ENCODE data around the gene KMT2B. TPM values are rescaled to one million over a fixed set of nuclear protein-coding genes. Genes with fewer than 3 reads are reported as not detected.

KMT2B gene
- total and polyA plus RNA-seq, 2 of the 8 experiments (the other 6 are each of a cell fraction or from before 2014, with no cell fraction given) = 26.7 to 38.6 TPM

DNA sequence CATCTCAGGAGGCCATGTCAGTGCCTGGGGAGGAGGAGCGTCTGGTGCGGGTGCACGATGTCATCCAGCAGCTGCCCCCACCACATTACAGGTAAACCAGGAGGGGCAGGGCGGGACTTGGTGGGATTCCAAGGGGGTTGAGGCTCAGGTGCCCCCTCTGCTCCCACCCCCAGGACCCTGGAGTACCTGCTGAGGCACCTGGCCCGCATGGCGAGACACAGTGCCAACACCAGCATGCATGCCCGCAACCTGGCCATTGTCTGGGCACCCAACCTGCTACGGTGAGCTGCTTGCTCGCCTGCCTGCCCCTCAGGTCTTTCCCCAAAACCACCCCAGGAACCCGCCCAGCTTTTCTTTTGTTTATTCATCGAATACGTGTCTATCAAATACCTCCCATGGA is 64.8 kb downstream of the KMT2B start:
- Histone ChIP-seq H3K4me3 (ENCODE audit: extremely low read depth in 1 of 4, insufficient read depth in 2 of 4, low read depth in 3 of 4, low read length in 4 of 4) (no peak overlapping the region), H2BK12ac (ENCODE audit: low read depth, low read length) (no peak overlapping the region), H4K5ac (ENCODE audit: insufficient read length, low read depth, low read length) (no peak overlapping the region), H3K79me2 (ENCODE audit: control insufficient read depth in 1 of 2, insufficient read depth in 2 of 2, low read length in 2 of 2) (no peaks in the 10 kb centered on the region), H2AFZ (ENCODE audit: low read length) (no peak overlapping the region), H3K23ac (ENCODE audit: insufficient read length) (no peak overlapping the region), H4K8ac (ENCODE audit: extremely low read depth, insufficient read depth, low read length) (no peak overlapping the region; the same call in 1 of the 2 replicates), H3K79me1 (ENCODE audit: low read depth, low read length) (no peaks in the 10 kb centered on the region; the same call in 1 of the 2 replicates), H2AK5ac (ENCODE audit: low read depth, low read length) (0 out of 2 replicates have a peak overlapping the region, but pooled peaks have one; percentile 82), H3K36me3 (ENCODE audit: control insufficient read depth in 2 of 4, insufficient read depth in 4 of 4, low read length in 3 of 4) (no peaks in the 10 kb centered on the region), H2BK20ac (ENCODE audit: low read length) (no peak overlapping the region), H2BK120ac (replicated peaks; ENCODE audit: low read depth, low read length) (no peak overlapping the region), H3K9ac (replicated peaks in 1 of 4; ENCODE audit: extremely low read depth in 1 of 4, low read depth in 3 of 4, low read length in 3 of 4) (no peak overlapping the region), H3K23me2 (ENCODE audit: low read depth, low read length) (peaks cover 11% of the 10 kb centered on the region), H3K4me2 (ENCODE audit: insufficient read depth in 1 of 2, low read depth in 2 of 2, low read length in 2 of 2) (no peak overlapping the region), H4K91ac (replicated peaks; ENCODE audit: insufficient read length, low read length) (no peak overlapping the region), H3K18ac (ENCODE audit: extremely low read depth, low read length) (no peak overlapping the region), H4K20me1 (replicated peaks in 1 of 2; ENCODE audit: control insufficient read depth in 1 of 2, insufficient read depth in 2 of 2, low read length in 2 of 2) (peaks cover 0 to 12% of the 10 kb centered on the region in 2 experiments), H2BK15ac (ENCODE audit: low read length) (no peak overlapping the region), H3K9me3 (ENCODE audit: insufficient read depth in 2 of 2, low read depth in 1 of 2, low read length in 1 of 2) (no peaks in the 10 kb centered on the region), H3K56ac (replicated peaks; ENCODE audit: insufficient read length, low read depth, low read length) (no peak overlapping the region), H2BK5ac (ENCODE audit: low read depth, low read length) (no peak overlapping the region), H3K27ac (ENCODE audit: low read depth, low read length) (no peak overlapping the region), H3K27me3 (replicated peaks in 1 of 4; ENCODE audit: control insufficient read depth in 3 of 4, extremely low read depth in 1 of 4, insufficient read depth in 3 of 4, low read length in 3 of 4) (peaks cover 0 to 4% (median 0%) of the 10 kb centered on the region in 4 experiments; a peak in 1 of 7 replicates), H3K4me1 (replicated peaks in 1 of 4; ENCODE audit: control insufficient read depth in 3 of 4, insufficient read depth in 4 of 4, low read length in 3 of 4) (peaks cover 0 to 18% (median 6%) of the 10 kb centered on the region in 4 experiments; a peak in 6 of 7 replicates), H3K14ac (ENCODE audit: insufficient read length) (no peak overlapping the region), H3K4ac (replicated peaks; ENCODE audit: insufficient read length, low read depth, low read length) (no peak overlapping the region)
- no peak for FAIRE-seq
- 91% methylated on average over 12 of the region's 12 CpGs; no CpG with 5 or more reads in 1 of the 2 experiments for WGBS, 2 experiments (ENCODE audit: extremely low coverage in 1 of 2, insufficient coverage in 1 of 2, insufficient read length in 1 of 2, insufficient replicate concordance in 2 of 2, low coverage in 1 of 2, low lambda C conversion rate in 2 of 2, missing lambda C conversion rate in 1 of 2)
- ChIA-PET CTCF (ENCODE audit: partially characterized antibody) (interaction anchor here (1.0 to 1.2 kb wide), 4 partner anchors 15 to 44 kb away, joined by 3 to 5 read pairs (median 4); no protein-coding TSS in a partner anchor), POLR2A (ENCODE audit: partially characterized antibody) (interaction anchor here (1.1 to 1.8 kb wide), 2 partner anchors 34 to 42 kb away, joined by 4 read pairs; no protein-coding TSS in a partner anchor)
- TF ChIP-seq CTBP2 (IDR thresholded peaks at IDR 0.05; ENCODE audit: borderline replicate concordance, insufficient read depth, insufficient read length, low read length) (no peak), CREB1 (IDR thresholded peaks at IDR 0.05) (no peak), RNF2 (IDR thresholded peaks at IDR 0.05; ENCODE audit: borderline replicate concordance, low read depth, low read length, missing control alignments, poor library complexity, severe bottlenecking) (no peak)
- DNase-seq (ENCODE audit: low read depth in 1 of 2, low spot score in 2 of 2) = no peak

All from H1 (cell line).